LHCN-M2 (cell line): ENCODE results near the gene NOX3. TPM values are rescaled to one million over a fixed set of nuclear protein-coding genes. Genes with fewer than 3 reads are reported as not detected.
"Not testable (repeated sequence)": the region's sequence is repeated elsewhere in the genome, so short reads cannot be mapped to it uniquely, and the experiment has no call there.

Source experiments
- DNase-seq: peaks from one replicate; pipeline ENCODE4 v3.0.0-alpha.2; 2012; ENCODE audit warnings: low read depth
- total RNA-seq: library from RNA; depleted of rRNA; stranded (reverse); fragments of >200 nt; gene quantifications from 2 replicates; pipeline ENCODE4 v1.2.3, GENCODE V29; 2014

NOX3 gene
- total RNA-seq, 1 experiment from 2014 or later, result not detected

- not testable (repeated sequence) for DNase-seq
Observed at GRCh38 chr6:155470979-155471616, 15.5 kb upstream of the NOX3 start.

GRCh38 chr6:155468543-155468942 is 12.9 kb upstream of the NOX3 start:
- DNase-seq, result not testable (repeated sequence)

DNA sequence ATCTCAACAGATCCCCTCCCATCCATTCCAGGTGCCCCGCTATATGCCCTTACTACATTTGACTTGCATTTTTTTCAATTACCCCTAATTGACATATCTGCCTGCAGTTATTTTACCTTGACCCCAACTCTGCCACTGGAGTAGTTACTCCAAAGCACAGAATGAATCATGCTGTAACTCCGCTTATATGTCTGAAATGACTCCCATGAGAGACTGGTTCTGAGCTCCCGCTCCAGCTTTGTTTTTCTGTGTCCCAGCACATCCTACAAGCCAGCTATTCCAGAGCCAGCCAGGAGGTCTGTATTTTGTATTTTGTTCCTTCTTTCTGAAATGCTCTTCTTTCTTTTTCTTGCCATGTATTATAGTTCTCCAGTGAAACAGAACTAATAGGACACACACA is 10.9 kb upstream of the NOX3 start:
- DNase-seq, result peak; percentile 25

GRCh38 chr6:155461556-155461955 is 5.9 kb upstream of the NOX3 start:
- DNase-seq, result no peak

- no peak for DNase-seq
Observed at GRCh38 chr6:155454471-155454870, 1.2 kb downstream of the NOX3 start.

- DNase-seq, result no peak
Observed at GRCh38 chr6:155454008-155454407, 1.6 kb downstream of the NOX3 start.

GRCh38 chr6:155452576-155452975 is 3.1 kb downstream of the NOX3 start:
- no peak for DNase-seq

DNA sequence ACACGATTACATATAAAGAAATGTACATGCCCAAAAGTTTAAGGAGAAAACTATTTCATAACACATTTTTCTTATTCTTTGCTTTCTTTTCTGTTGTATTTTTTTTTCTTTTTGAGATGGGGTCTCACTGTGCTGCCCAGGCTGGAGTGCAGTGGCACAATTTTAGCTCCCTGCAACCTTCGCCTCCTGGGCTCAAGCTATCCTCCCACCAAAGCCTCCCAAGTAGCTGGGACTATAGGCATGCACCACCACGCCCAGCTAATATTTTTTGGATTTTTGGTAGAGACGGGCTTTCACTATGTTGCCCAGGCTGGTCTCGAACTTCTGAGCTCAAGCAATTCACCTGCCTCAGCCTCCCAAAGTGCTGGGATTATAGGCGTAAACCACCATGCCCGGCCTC is 4.1 kb downstream of the NOX3 start:
- not testable (repeated sequence) for DNase-seq

- DNase-seq, result no peak
Observed at GRCh38 chr6:155450240-155450581, 5.4 kb downstream of the NOX3 start.

DNA sequence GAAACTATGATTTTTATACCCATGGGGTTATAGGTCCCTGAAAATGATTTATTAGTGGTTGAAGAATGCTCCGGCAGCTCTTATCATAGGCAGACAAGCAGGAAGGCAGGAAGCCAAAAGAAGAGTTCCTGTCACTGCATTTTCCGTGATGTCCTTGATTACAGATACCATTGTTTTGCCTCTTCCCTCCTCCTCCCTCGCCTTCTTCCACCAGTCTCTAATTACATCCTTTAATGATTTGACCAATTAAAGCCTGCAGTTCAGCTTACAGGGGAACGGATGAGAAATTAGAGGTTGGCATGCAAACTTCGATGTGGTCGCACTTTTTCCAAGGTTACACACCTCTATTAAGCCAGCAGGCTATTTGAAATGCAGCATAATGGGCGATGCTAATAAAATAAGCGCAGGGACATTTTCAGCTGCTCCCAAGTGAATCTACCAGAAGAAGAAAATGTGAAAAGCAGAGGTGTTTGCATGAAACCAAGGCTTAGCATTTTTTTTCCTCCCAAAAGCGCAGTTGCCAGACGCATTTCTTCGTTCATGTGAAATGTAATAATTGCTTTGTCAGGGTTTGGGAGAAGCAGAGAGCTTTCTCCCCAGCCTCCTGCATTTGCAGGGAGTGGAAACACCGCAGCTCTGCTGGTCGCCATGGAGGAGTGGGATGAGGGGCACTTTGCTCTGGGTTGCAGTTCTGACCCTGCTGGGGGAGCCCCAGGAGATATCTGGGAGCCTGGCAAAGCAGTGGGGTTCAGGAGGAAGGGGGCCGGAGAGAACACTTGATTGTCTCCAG is 6.0 kb downstream of the NOX3 start:
- DNase-seq, result no peak

DNA sequence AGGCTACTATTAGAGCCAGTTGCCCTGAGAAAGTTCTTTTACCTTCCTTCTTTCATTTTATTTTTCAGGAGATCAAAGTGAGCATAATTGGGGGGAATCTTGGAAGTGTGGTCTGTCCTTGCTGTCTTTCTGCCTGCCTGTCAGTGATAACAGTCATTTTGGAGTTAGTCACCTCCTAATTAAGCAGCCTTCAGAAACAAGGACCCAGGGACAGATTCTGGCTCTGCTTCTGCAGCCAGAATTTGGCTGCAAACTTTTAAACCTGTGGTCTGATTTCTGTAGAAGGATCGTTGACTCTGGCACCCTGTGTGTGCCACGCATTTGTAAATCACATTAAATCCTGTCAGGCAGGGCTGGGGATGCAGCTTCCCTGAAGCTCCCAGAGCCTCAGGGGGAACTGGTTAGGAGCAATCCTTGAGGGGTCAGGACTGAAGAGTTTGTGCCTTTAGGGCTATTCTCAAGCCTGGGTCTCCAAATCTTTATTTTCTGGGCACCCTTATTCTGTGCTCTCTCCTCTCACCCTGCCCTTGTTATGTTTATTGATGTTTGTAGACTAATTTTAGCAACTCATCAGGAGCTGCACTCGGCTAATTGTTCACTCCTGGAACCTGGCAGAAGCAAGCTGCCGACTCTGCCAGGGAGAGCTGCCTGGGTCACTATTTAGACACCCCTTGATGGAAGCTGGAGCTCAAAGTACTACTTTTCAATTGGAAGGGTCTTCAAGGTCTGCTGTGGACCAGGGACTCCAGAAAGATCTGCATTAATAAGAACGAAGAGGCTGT is 6.8 kb downstream of the NOX3 start:
- no peak for DNase-seq

GRCh38 chr6:155447949-155448348 is 7.7 kb downstream of the NOX3 start:
- no peak for DNase-seq

DNA sequence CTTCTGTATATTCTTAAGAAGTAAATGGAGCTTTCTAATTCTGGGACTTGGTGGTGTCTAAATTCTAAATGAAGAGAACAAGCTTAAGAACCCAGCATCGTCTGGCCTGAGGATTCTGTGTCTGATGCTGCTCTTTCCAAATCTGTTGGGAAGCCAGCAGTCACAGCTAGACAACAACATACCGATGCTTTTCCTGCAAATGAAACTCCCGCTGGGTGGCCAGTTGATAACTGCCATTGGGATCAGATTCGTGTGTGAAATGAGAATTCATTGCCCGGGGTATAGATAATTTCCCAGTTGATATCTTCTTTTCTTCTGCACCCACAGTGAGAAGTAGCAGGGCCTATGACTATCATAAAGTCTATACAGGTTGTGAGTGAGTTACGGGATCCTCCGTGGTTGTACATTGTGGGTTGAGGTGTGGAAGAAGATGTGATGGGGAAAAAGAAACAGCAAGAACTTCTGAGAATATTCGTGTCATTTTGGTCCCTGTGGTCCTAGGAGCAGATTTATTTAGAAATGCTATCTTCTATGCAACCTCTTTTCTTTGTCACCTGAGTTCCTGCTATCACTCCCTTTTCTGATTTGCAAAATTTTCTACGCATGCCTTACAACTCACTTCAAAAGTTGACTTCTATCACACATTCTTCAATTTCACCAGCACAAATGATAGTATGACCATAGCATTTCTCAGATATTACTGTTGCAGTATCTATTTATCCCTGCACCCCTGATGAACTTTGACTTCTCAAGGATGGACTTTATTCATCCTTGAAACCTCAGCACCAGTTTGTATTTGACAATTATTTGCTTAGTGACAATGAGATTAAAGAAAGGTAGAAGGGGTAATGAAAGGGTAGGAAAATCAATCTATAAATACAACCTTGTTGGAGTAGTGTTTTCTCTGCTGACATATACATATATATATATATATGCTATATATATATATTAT is 10.4 kb downstream of the NOX3 start:
- no peak for DNase-seq

- peak; percentile 26 for DNase-seq
Observed at GRCh38 chr6:155444120-155444917, 11.3 kb downstream of the NOX3 start.

DNA sequence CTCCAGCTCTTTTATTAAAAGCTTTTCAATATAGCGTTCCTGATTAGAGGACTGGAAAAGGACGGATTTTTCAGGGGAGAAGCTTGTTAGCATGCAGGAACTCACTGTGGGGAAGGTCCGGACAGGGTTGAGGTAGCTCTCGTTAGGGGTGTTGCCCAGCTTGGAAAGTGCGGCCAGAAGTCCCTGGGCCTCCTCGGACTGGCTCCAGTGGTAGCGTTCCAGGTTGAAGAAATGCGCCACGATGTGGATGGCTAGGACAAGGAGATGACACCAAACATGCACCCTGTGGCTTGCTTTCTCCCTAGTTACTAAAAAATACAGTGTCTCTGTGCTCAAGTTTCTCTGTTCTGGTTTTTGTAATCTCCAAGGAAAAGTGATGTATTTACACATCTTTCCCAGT is 12.5 kb downstream of the NOX3 start:
- DNase-seq, result no peak

DNA sequence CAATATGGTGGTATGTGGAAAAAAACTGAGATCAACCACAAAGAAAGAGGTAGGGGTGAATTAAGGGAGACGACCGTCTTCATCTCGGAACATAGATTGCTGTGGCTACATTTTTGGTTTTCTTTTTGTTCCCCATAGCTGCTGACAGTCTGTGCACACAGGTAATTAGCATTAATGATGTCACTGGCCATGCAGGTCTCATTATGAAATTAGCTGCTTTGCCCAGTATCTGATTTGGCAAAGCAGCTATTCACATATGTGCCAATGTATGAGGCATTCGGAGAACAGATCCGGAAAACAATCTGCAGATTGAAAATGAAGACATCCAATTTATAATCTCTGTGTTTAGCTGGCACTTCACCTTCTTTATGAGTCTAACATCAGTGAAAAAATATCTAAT is 13.1 kb downstream of the NOX3 start:
- no peak for DNase-seq

GRCh38 chr6:155441112-155441465 is 14.6 kb downstream of the NOX3 start:
- no peak for DNase-seq

DNA sequence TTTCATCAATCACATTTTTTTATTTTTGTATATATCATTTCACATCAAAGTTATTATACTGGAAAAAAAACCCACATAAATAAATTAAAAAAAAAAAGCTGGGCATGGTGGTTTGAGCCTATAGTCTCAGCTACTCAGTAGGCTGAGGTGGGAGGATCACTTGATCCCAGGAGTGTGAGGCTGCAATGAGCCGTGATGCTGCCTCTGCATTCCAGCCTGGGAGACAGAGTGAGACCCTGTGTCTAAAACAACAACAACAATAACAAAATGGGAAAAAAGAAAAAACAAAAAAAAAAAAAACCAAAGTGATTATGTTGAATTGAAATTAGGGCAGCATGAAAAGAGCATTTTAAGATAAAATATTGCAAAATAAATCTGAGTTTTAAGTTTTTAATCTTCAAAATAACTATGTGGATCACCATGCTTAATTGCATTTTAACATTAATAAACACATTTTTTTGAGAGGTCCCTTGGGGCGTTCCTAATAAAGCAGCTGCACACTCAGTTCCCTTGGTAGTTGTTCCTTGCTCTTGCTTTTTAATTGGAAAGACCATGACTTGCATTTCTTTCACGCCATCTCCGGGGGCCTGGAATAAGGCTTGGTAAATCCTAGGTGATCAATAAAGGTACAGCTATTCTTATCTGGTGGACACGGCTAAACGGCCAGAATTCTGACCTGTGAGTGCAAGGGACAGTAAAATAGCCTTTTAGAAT is 15.1 kb downstream of the NOX3 start:
- DNase-seq, result no peak

GRCh38 chr6:155439376-155439775 is 16.3 kb downstream of the NOX3 start:
- no peak for DNase-seq
